ENCODE results near the gene DDTL.
"Not testable (repeated sequence)": the region's sequence is repeated elsewhere in the genome, so short reads cannot be mapped to it uniquely, and the experiment has no call there.

DDTL gene

DNA sequence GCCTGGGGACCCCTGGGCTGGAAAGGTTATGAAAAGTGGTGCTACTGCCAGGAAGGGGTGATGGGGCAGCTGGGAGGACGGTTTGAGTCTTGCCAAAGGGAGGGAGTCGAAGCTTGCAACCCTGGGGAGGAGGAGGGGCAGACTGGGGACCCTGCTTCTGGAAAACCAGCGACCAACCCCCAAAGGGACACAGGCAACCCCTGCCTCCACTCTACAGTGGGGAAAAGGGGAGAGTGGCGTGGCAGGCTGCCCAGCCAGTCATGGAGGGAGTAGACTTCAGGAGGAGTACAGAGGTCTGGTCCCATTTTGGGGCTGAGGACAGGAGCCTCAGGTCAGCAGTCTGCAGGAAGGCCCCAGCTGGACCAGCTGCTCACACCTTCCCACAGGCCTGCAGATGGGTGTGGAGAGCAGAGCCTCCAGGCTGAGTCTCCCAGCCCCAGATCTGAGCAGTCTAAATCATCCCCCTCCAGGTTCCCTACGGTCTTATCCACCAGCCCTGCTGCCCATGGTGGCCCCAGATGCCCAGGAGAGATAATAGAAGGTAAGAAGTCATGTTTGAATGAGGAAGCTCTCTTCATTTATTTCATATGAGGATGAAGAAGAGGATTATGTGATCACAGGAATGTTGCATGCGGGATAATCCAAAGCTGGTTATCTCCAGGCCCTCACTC, 4.3 kb downstream of the DDTL start:
- DNase-seq = no peak

DNA sequence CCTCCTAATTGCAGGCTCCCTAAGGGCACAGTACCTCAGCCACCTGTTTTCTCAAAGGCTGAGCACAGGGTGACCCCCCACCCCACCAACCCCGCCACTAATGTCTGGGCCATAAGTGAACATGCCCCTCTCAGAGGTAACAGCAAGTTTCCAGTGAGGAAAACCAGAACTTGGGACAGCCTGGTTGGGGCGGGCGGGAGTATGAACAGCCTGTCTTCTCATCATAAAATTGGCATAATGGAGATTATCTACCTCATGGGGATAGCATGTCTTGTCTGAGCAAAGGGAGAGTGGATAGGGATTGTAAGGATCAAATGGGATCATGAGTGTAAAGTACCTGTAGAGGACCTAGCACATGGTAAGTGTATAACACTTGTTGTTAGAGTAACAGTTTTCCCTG, 5.2 kb downstream of the DDTL start:
- DNase-seq = not testable (repeated sequence)

DNA sequence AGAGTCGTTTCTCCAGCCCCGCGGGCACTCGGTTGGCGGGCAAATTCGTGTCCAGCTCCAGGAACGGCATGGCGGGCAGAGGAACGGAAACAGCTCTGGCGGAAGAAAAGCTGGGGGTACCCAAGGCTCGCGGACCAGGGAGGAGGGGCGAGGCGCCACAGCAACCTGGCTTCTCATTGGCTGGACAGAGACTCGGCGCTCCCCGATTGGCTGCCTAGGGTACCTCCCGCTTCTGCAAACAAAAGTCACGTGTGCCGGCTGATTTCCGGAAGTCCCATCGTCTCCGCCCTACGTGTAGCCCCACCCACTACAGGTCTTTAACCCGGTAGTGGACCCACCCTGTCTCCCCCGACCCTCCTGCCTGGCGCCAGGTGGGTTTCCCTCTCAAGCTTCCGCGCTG, 7.7 kb downstream of the DDTL start, which contains the start of gene DDT:
Gene DDT (minus strand): TSS at position 97 of the 400 bp plus-strand sequence. CDS start 27 bp downstream, at position 70.
- DNase-seq = not testable (repeated sequence)

DNA sequence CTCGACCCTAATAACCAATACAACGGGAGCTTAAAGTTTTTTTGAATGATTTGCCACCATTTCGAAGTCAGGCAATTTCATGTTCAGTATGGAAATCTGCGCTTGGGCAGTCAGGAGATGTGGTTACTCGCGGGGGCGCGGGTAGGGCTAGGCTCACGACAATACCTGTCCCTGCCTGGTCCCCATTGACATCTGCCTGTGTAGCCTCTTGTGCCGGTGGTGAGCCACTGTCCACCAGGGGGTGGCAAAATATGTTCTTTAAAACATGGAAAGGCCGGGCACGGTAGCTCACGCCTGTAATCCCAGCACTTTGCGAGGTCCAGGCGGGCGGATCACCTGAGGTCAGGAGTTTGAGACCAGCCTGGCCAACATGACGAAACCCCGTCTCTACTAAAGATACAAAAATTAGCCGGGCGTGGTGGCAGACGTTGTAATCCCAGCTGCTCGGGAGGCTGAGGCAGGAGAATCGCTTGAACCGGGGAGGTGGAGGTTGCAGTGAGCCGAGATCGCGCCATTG, 8.2 kb downstream of the DDTL start:
- DNase-seq = not testable (repeated sequence)

DNA sequence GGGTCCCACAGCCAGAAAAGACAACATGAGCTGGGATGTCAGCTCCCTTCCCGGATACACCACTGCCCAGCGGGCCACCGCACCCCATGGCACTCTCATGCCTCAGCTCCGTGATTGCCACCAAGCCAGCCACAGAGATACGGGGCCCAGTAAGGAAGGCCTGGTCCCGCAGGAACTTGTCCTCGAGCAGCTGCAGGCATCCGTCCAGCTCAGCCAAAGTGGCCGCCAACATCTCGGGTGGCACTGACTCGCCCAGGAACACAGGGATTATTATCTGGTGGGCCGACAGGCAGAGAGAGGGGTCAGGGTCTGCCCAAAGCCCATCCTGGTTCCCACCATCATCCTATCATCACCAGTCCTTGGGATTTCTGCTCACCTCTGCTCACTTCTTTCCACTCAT, 10.6 kb downstream of the DDTL start:
- not testable (repeated sequence) for DNase-seq

DNA sequence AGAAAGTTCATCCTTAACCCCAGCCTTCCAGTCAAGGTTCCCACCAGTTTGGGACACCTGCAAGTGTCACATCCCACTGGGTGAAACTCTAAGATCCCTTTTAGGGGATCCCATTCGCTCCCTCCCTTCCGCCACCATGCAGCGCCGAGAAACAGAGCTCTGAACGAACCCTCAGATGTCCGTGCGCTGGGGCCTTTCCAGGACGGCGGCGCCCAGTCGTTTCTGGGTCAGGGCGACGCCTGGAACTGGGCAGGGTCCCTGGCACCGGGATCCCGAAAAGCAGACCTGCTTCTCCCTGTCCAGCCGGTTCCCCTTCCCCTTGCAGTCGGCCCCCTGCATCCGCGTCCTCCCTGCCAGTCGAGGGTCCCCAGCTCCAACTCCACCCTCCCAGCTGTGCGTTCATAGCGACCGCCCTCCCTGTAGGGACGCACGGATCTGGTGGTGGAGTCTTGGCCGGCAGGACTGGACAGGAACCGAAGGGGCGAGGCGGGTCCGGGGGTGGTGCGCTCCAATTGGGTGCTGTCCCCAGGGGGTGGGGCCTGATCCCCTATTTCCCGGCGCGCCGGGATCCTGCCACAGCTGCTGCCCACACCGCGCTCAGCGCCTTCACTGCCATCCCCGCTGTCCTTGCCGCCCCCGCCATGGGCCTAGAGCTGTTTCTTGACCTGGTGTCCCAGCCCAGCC, 13.0 kb downstream of the DDTL start, which contains the start of gene GSTT2:
Gene GSTT2 (plus strand): TSS at position 578 of the 684 bp plus-strand sequence.
- not testable (repeated sequence) for DNase-seq

DNA sequence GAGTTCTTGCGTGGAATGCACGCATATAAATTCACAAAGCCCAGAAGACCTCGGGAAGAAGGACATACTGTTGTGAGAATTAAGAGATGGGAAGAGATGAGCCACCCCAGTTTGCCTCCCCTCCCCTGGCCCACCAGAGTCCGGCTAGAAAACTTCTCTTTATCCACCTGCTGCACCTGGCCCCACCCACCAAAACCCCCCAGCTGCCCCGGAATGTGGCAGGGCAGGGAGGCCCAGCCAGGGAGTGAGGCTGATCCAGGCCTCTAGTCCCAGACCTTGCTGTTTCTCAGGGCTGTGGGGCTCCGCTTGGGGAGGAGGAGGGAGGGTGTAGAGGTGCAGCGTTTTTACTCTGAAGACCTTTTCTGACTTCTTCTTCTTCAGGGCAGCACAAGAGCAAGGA, 13.9 kb downstream of the DDTL start:
- DNase-seq = not testable (repeated sequence)

DNA sequence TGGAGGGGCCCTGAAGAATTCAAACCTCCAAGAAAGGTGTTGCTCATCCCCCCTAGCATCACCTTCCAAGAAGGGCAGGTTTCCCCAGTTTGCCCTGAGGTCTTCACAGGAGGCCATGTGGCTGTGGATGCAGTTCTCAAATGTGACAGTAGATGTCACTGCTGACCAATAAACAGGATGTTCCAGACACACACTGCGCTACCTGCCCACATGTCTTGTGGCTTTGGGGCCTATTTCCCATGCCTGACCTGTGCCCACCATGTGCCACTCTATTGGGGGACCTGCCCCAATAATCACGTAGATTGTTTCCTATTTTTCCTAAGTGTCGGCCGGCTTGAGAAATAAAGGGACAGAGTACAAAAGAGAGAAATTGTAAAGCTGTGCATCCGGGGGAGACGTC, 17.7 kb downstream of the DDTL start:
- peak in 1 of 2 donors; percentile 36 for DNase-seq

DNA sequence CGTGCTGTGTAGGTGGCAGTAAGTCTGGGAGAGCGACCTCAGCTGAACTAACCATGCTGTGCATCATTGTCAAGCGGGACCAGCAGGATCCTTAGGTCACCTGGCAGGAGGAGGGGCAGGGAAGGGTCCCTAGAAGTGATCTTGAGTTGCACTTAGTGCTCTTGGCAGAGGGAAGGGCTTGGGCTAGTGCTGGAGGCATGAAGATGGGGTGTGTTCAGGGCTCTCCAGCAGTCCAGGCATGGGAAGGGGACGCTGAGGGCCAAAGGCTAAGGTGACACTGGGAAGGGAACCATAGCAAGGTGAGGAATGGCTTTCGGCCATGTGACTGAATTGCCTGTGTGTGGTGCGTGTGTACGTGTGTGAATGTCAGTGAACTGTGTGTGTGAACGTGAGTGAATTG, 19.4 kb downstream of the DDTL start:
- not testable (repeated sequence) for DNase-seq

DNA sequence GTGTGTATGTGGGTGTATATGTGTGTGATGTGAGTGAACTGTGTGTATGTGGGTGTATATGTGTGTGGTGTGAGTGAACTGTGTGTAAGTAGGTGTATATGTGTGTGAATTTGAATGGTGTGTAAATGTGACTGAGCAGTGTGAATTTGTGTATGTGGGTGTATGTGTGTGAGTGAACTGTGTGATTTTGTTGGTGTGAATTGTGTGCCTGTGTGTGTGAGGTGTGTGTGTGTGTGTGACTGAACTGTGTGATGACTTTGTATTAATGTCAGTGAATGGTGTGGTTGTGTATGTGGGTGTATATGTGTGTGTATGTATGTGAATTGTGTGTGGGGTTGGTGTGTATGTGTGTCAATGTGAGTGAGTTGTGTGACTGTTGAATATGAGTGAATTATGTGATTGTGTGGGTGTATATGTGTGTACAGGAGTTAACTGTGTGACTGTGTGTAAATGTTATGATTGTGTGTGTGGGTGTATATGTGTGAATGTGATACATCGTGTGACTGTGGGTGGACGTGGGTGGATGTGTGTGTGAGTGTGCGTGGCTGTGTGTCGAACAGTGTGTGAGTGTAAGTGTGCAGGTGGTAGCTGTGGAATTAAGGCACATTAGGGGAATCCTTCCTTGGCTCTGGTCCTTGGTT, 20.0 kb downstream of the DDTL start:
- not testable (repeated sequence) for DNase-seq

DNA sequence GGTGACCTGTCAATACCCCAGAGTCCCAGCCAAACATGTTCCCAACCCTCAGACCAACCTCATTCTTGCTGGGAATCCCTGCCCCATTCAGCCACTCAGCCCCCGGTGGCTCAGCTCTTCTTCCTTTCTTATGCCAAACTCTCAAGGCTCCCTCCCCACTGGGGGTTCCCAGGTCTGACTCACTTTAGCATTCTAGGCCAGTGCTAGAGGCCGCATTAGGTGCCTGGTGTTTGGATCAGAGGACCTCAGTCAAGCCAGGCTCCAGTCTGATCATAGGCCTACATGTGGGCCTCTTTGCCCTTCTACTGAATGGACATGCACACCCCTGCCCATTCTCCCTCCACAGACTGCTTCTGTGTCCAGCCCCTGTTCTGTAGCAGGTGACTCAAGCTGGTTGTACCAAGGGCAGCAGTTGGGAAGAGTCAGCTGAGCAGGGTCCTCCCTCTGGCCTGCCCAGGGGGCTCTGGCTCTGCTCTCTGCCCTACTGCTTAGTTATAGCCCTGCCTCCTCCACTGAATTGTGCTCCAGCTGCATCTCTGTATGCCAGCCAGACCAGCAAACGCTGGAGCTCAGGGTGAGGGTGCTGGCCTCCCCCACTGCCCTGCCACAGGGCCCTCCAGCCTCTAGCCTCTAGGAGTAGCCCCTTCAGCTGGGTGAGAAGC, 23.0 kb downstream of the DDTL start:
- not testable (repeated sequence) for DNase-seq

DNA sequence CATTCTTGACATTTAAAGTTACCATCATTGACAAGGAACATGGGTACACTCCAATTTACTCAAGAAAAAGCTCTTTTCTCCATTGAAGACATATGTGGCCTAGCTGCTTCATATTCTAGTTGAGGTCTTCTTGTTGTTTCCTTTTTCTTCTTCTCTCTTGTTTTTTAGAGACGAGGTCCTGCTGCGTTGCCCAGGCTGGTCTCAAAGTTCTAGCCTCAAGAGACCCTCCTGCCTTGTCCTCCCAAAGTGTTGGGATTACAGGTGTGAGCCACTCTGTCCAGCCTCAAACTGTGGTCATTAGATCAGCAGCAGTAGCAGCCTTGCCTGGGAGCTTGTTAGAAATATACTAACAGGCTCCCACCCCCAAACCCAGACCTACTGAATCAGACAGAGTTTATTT, 26.4 kb downstream of the DDTL start:
- not testable (repeated sequence) for DNase-seq

DNA sequence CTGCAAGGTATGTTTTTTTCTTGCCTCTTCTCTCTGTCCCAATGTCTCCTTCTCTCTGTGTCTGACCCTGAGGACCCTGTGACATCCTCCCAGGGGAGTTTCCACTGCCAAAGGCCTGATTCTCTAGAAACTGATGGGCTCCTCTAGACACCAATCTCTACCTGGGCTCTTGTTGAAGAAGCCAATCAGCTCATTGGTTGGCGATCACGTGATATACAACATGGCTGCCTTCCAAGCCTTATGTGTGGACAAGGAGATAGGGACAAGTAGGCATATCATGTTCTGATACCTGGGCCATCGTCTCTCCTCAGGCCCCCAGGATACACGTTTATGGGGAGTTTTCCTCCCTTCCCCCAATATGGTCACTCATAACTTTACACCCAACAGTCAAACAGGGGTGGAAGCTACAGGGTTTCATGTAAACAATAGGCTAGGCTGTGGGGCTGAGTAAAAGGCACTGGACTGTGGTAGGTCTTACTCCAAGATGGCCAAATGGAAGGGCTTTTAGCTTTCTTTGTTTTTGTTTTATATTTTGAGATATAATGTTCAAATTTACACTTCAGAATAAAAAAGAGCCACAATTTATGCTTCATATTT, 27.0 kb downstream of the DDTL start:
- DNase-seq = not testable (repeated sequence)

DNA sequence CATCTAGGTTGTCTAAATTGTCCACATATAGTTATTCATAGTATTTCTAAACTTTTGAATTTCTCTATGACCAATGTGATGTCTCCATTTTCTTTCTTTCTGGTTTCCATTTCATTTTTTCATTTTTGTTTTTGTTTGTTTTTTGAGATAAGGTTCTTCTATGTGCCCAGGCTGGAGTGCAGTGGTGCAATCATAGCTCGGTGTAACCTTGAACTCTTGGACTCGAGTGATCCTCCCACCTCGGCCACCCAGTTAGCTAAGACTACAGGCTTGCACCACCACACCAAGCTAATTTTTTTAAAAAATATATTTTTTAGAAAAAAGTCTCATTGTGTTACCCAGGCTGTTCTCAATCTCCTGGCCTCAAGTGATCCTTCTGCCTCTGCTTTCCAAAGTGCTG, 30.4 kb downstream of the DDTL start:
- no peak for DNase-seq

DNA sequence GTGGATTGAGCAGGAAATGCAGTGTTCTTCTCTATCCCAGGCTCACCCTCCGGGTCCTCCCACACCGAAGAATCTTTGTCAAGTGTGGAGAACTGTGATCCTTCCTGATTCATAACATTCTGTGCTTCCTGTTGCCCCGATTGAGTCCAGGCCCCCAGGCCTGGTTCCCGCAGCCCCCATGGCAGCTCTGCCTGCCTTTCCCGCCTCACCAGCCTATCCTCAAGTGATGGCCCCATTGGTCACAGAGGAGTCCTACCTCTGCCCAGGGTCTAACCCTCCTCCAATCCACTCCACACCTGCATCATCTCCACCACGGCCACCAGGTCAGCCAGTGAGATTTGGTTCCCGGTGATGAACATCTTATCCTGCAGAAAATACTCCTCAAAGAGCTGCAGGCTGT, 33.1 kb downstream of the DDTL start:
- not testable (repeated sequence) for DNase-seq

DNA sequence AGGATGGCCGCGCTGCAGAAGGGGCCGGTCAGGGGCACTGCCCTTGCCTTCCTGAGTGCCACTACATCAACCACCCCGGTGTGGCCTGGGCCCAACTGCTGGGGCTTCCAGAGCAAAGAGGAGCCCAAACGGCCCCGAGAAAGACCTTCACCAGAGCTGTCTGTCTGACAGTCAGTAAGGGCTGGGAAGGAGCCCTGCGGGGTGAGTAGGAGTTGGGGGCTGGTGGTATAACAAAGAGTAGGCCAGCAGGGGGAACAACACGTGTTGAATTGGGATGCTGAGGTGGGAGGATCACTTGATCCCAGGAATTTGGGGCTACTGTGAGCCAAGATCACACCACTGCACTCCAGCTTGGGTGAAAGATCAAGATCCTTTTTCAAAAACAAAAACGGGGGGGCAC, 34.6 kb downstream of the DDTL start:
- DNase-seq = no peak

DNA sequence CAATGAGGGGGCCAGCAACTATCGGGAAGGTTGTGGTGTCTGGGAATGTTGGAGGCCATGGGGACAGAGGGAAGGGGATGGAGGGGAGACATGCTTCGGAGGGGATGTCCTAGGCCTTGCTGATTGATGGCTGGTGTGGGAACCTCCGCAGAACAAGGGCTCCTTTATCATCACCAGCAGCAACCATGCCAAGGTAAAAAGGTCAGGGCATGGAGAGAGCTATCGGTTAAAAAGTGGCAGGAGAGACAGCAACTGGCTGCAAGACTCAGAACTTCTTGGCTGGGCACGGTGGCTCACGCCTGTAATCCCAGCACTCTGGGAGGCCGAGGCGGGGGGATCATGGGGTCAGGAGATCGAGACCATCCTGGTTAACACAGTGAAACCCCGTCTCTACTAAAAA, 35.6 kb downstream of the DDTL start:
- no peak for DNase-seq

DNA sequence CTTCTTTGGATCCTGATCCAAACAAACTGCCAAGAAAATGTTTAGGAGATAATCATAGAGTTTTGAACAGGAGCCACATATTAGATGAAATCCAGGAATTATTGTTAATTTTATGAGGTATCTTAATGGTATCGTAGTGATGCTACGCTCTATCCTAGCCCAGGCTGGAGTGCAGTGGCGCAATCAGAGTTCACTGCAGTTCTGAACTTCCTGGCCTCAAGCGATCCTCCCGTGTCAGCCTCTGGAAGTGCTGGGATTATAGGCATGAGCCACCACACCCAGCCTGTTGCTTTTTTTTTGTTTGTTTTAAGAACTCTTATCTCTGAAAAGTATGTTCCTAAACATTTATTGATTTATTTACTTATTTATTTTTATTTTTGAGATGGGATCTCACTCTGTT, 36.2 kb downstream of the DDTL start:
- DNase-seq = no peak

DNA sequence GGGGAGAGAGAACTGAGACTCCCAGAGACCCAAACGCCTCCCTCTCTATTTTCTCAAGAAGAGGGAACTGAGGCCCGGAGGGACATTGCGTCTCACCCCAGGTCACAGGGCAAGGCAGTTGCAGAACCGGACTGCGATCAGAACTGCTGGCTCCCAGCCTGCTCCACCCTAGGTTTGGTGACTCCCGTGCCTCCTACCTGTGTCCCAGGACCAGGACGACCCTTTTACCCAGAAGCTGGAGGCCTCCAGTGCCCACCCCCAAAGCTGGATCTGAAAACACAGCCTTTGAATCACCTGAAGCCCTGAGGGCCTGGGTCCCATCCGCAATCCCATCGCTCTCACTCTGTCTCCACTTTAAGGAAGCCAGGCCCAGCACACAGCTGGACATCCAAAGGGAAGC, 37.2 kb downstream of the DDTL start:
- no peak for DNase-seq

DNA sequence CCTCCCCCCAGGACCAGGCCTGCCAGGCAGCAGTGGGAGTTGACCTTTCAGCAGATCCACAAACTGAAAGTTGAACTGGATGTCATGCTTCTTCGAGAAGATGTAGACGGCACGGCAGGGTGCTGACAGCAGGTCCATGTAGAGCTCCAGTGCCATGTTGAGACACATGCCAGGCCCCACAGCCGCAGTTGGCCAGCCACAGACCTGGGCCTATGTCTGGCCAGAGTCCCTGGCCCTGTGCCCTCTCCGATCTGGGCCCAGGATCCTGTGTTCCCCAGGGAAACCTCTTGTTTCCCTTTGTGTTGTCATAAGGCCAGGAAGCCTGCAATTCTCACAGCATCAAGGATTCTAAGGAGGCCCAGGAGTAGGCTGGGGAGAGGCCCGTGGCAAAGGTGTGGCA, 38.5 kb downstream of the DDTL start, which contains the start of gene GSTT4:
Gene GSTT4 (minus strand): TSS at position 253 of the 400 bp plus-strand sequence. CDS start 97 bp downstream, at position 156.
- DNase-seq = no peak

DNA sequence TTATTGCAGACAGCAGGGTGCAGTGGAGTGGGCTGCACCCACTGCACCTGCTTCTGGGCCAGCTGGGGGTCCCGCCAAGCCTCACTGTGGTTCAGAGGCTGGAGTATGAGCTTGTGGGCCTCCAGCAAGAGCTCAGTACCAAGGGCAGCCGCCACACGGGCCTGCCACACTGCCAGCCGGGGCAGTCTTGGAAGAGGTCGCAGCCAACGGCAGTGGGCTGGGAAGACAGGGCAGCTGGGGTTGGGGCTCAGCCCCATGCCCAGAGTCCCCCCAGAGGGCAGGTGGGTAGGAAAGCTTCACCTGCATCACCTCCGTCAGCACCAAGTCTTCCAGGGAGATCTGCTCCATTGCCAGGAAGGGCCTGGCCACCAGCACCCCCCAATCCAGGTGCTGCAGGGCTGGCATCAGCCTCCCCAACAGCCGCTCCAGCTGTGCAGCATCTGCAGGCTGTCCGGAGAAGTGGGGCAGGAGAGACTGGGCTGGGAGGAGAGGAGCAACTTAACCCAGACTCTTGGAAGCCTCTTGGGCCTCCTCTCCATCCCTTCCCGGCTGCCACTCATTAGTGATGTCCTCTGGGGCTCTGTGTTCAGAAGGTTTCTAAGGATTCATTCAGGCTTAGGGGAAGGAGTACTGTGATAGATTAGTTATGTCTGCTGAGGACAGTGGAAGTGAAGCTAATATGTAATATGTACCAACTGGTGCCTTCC, 39.7 kb downstream of the DDTL start:
- DNase-seq = no peak

DNA sequence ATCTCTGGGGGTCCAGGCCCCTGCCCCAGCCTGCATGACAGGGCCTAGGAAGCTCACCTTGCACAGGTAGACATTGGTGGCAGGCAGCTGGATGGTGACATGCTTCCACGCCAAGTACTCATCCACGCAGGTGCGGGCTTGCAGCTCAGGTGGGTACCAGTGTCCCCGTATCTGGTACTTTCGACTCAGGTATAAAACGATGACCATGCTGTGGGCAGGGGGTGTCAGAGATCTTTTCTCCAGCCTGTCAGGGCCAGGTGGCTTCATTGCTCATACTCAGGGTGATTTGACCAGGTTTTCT, 40.2 kb downstream of the DDTL start:
- no peak for DNase-seq
